ENCODE results near the gene PDK2.

DNA sequence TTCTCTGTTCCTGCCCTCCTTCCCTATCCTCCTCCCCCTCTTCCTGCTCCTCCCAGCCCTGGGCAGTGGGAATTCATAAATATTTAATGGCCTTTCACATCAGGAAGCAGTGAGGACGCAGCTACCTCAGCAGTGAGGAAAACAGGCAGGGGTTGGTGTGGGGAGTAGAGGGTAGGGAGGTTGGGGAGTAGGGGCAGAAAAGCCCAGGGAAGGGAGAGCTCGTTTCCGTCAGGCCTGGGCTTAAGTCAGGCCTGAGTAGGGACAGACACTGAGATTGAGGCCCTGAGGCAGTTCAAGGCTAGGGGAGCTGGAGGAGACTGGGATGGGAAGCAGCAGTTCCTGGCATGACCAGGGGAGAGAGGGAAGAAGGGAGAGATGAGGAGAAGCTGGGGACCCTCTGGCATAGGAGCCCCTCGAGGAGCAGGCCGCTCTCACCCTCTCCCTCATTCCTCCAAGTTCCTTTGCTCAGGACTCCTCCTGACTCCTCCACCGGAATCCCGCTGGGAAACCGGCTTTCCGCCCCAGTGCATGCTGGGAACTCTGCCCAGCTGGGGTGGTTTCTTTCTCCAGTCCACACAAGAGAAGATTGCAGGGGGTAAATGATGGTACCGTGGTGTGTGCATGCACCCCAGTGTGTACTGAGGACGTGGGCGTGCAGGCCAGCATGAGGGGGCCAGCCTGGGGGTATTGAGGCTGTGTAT is 28.6 kb downstream of the PDK2 start:
- TF ChIP-seq, protein P1, sequence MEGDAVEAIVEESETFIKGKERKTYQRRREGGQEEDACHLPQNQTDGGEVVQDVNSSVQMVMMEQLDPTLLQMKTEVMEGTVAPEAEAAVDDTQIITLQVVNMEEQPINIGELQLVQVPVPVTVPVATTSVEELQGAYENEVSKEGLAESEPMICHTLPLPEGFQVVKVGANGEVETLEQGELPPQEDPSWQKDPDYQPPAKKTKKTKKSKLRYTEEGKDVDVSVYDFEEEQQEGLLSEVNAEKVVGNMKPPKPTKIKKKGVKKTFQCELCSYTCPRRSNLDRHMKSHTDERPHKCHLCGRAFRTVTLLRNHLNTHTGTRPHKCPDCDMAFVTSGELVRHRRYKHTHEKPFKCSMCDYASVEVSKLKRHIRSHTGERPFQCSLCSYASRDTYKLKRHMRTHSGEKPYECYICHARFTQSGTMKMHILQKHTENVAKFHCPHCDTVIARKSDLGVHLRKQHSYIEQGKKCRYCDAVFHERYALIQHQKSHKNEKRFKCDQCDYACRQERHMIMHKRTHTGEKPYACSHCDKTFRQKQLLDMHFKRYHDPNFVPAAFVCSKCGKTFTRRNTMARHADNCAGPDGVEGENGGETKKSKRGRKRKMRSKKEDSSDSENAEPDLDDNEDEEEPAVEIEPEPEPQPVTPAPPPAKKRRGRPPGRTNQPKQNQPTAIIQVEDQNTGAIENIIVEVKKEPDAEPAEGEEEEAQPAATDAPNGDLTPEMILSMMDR (IDR thresholded peaks at IDR 0.05; ENCODE audit: low read length), result no peak
- no peak for TF ChIP-seq EZH2 (optimal IDR thresholded peaks at IDR 0.05; ENCODE audit: low read depth, low read length)
